A549 (cell line): ENCODE measurements around the gene ZWILCH. TPM values are rescaled to one million over a fixed set of nuclear protein-coding genes. Genes with fewer than 3 reads are reported as not detected.

ENCODE experiments used
- ATAC-seq, 2 experiments: fragments of 200-7000 bp in 1 of 2; fragments of >200 bp in 1 of 2; cut with Nextera tagmentation in 1 of 2; cut with Tn5 transposase in 1 of 2; 3 replicates each; pipeline versions ENCODE4 v1.8.0 to v1.9.1; 2018 to 2020; ENCODE audit warnings: mild to moderate bottlenecking in 1 of 2, moderate library complexity in 1 of 2
- CTCF ChIA-PET: fragments of 300-600 bp; sonication (Branson Sonifier 250); formaldehyde crosslinking; extraction: SDS; loops from one replicate; lab custom pipeline; 2021; ENCODE audit warnings: antibody characterized with exemption, inconsistent platforms; lab: Yijun Ruan, JAX
- POLR2A ChIA-PET: fragments of 350-600 bp; formaldehyde crosslinking; extraction: SDS; loops from one replicate; lab custom pipeline; 2021; ENCODE audit warnings: antibody characterized with exemption, inconsistent platforms; lab: Yijun Ruan, JAX
- DNase-seq, 2 experiments: peaks; one replicate each; pipeline versions ENCODE4 v3.0.0 to v3.0.0-alpha.2; 2011 to 2016; ENCODE audit warnings: low read depth in 1 of 2, low spot score in 1 of 2
- FAIRE-seq: peaks from 2 replicates; lab custom pipeline; 2011; peaks lifted over from hg19 to GRCh38; lab: Jason Lieb, UNC
- H3K27ac ChIP-seq, 2 experiments: fragments of >200 bp; sonication (Bioruptor Twin); formaldehyde crosslinking; 3 replicates each; pipeline ENCODE4 v1.5.1; 2016 to 2017
- H3K4me1 ChIP-seq: fragments of >200 bp; sonication (Bioruptor Twin); formaldehyde crosslinking; 3 replicates; pipeline ENCODE4 v1.6.1; 2016
- H3K4me2 ChIP-seq: fragments of >200 bp; sonication (Bioruptor Twin); formaldehyde crosslinking; 3 replicates; pipeline ENCODE4 v1.6.1; 2016
- H3K4me3 ChIP-seq: fragments of >200 bp; sonication (Bioruptor Twin); formaldehyde crosslinking; 3 replicates; pipeline ENCODE4 v1.5.1; 2016
- H3K9me3 ChIP-seq: fragments of >200 bp; sonication (Bioruptor Twin); formaldehyde crosslinking; 3 replicates; pipeline ENCODE4 v1.6.1; 2016
- BHLHE40 ChIP-seq: IDR thresholded peaks from 2 replicates; pipeline ENCODE4 v1.6.1; 2012; ENCODE audit warnings: low read depth, low read length, inconsistent platforms
- CBX2 ChIP-seq: fragments of 200-600 bp; sonication (generic); IDR thresholded peaks from 2 replicates; pipeline ENCODE4 v1.6.1; 2016; ENCODE audit warnings: low read depth, mild to moderate bottlenecking, borderline replicate concordance
- EP300 ChIP-seq, 2 experiments: fragments of >200 bp; sonication (Bioruptor Twin); formaldehyde crosslinking; IDR thresholded peaks; 2 replicates in 1 of 2; 3 replicates in 1 of 2; pipeline ENCODE4 v1.6.1; 2016 to 2017
- FOSB ChIP-seq: fragments of 250-450 bp; sonication (Bioruptor Pico); IDR thresholded peaks from 2 replicates; pipeline ENCODE4 v1.5.0; 2020; ENCODE audit warnings: mild to moderate bottlenecking, moderate library complexity
- JUN ChIP-seq, 2 experiments: fragments of >200 bp; sonication (Bioruptor Twin); formaldehyde crosslinking; IDR thresholded peaks; 2 replicates in 1 of 2; 3 replicates in 1 of 2; pipeline ENCODE4 v1.6.1; 2016 to 2017
- JUNB ChIP-seq: fragments of >200 bp; sonication (Bioruptor Twin); formaldehyde crosslinking; IDR thresholded peaks from 2 replicates; pipeline ENCODE4 v1.6.1; 2016
- KDM5A ChIP-seq: fragments of 200-600 bp; sonication (generic); IDR thresholded peaks from 2 replicates; pipeline ENCODE4 v1.6.1; 2016; ENCODE audit warnings: antibody characterized with exemption, mild to moderate bottlenecking
- MAZ ChIP-seq: fragments of 150-350 bp; IDR thresholded peaks from 2 replicates; pipeline ENCODE4 v1.6.1; 2014; ENCODE audit warnings: antibody characterized with exemption, low read depth, low read length, borderline replicate concordance
- MYC ChIP-seq: IDR thresholded peaks from 2 replicates; pipeline ENCODE4 v1.6.1; 2012; ENCODE audit warnings: mild to moderate bottlenecking, inconsistent platforms, low read length, improper control_type of control experiment, borderline replicate concordance
- RAD21 ChIP-seq, 2 experiments: fragments of >200 bp in 1 of 2; sonication (Bioruptor Twin) in 1 of 2; formaldehyde crosslinking in 1 of 2; IDR thresholded peaks in 1 of 2; conservative IDR thresholded peaks in 1 of 2; 2 replicates in 1 of 2; 3 replicates in 1 of 2; pipeline ENCODE4 v1.6.1; 2012 to 2018; ENCODE audit warnings: inconsistent platforms in 1 of 2
- RNF2 ChIP-seq: fragments of 200-600 bp; sonication (generic); IDR thresholded peaks from 2 replicates; pipeline ENCODE4 v1.6.1; 2016; ENCODE audit warnings: low read depth, mild to moderate bottlenecking, antibody characterized with exemption, moderate library complexity, borderline replicate concordance
- TP53 ChIP-seq: fragments of 250-450 bp; sonication (Bioruptor Pico); IDR thresholded peaks from 2 replicates; pipeline ENCODE4 v1.5.0; 2021; ENCODE audit warnings: mild to moderate bottlenecking, moderate library complexity
- ZC3H11A ChIP-seq: fragments of 450-650 bp; IDR thresholded peaks from 2 replicates; pipeline ENCODE4 v1.6.1; 2014; ENCODE audit warnings: antibody characterized with exemption, mild to moderate bottlenecking
- ZSCAN20 ChIP-seq: fragments of 250-450 bp; sonication (Bioruptor Pico); IDR thresholded peaks from 2 replicates; pipeline ENCODE4 v1.8.0; 2022; ENCODE audit warnings: mild to moderate bottlenecking, moderate library complexity
- WGBS: methylation state at CpG from one replicate; pipeline ENCODE4 v1.1.6; 2017; ENCODE audit errors: missing lambda C conversion rate; 5-methylcytosine and 5-hydroxymethylcytosine counted together
- polyA plus RNA-seq, 4 experiments: library from polyadenylated mRNA; depleted of rRNA in 3 of 4; stranded (reverse); fragments of >200 nt; fragmentation: RNase III in 1 of 4; extraction: RNeasy Plus Mini Kit Qiagen cat#74134 plus additional on column Dnase treatment in 1 of 4; gene quantifications; 2 replicates in 3 of 4; 3 replicates in 1 of 4; pipeline ENCODE4 v1.2.3, GENCODE V29; 2011 to 2017
- TF ChIP-seq, protein P1 (sequence below): fragments of >200 bp; sonication (Bioruptor Twin); formaldehyde crosslinking; IDR thresholded peaks from 2 replicates; pipeline ENCODE4 v1.6.1; 2016
- TF ChIP-seq, protein P2 (sequence below): fragments of 450-650 bp; IDR thresholded peaks from 2 replicates; pipeline ENCODE4 v1.6.1; 2014; ENCODE audit warnings: antibody characterized with exemption
- TF ChIP-seq, protein P3 (sequence below): IDR thresholded peaks from 2 replicates; pipeline ENCODE4 v1.6.1; 2012
- TF ChIP-seq, protein P4 (sequence below): fragments of 200-600 bp; sonication (generic); IDR thresholded peaks from 2 replicates; pipeline ENCODE4 v1.6.1; 2016; ENCODE audit warnings: antibody characterized with exemption, mild to moderate bottlenecking, moderate library complexity

Gene ZWILCH
- polyA plus RNA-seq, 2 of the 4 experiments (the other 2 are of a cell fraction), result 49.4 to 70.9 TPM

DNA sequence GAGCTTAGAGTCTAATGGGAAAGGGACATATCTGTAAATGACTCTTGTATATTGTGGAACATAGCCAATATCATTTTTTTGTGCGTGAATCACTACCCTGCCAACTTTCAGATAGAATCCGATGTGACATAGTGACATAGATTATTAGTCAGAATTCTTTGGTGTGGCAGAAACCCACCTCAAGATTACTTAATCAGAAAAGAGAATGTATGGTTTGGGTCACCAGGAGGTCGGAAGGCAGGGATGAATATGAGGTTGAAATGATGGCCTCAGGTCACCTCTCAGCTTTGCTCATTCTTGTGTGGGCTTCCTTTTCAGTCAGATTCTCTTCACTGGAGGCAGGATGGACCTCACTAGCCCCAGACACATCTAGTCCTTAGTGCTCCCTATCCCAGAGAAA lies 48.9 kb upstream of the ZWILCH start:
- DNase-seq (no peak), ATAC-seq (no peak), FAIRE-seq (no peak)
- no peak overlapping the region for H3K4me2 ChIP-seq
- 60% methylated on average over 3 of the region's 3 CpGs for WGBS
- no peak overlapping the region for H3K4me3 ChIP-seq
- TF ChIP-seq RAD21 (conservative IDR thresholded peaks at IDR 0.05 in 1 of 2, IDR thresholded peaks at IDR 0.05 in 1 of 2) (no peak), KDM5A (no peak), JUNB (no peak), BHLHE40 (no peak), ZC3H11A (no peak), EP300 (IDR thresholded peaks at IDR 0.05) (no peak), MAZ (no peak), FOSB (CRISPR knock-in tag) (no peak), TP53 (no peak), ZSCAN20 (CRISPR knock-in tag) (no peak), MYC (no peak)
- TF ChIP-seq, protein P1, sequence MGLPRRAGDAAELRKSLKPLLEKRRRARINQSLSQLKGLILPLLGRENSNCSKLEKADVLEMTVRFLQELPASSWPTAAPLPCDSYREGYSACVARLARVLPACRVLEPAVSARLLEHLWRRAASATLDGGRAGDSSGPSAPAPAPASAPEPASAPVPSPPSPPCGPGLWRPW, result no peak
- TF ChIP-seq, protein P2, sequence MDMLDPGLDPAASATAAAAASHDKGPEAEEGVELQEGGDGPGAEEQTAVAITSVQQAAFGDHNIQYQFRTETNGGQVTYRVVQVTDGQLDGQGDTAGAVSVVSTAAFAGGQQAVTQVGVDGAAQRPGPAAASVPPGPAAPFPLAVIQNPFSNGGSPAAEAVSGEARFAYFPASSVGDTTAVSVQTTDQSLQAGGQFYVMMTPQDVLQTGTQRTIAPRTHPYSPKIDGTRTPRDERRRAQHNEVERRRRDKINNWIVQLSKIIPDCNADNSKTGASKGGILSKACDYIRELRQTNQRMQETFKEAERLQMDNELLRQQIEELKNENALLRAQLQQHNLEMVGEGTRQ, result no peak
- TF ChIP-seq, protein P3, sequence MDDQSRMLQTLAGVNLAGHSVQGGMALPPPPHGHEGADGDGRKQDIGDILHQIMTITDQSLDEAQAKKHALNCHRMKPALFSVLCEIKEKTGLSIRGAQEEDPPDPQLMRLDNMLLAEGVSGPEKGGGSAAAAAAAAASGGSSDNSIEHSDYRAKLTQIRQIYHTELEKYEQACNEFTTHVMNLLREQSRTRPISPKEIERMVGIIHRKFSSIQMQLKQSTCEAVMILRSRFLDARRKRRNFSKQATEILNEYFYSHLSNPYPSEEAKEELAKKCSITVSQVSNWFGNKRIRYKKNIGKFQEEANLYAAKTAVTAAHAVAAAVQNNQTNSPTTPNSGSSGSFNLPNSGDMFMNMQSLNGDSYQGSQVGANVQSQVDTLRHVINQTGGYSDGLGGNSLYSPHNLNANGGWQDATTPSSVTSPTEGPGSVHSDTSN, result no peak
- H3K4me1 ChIP-seq, result peaks cover 32% of the 10 kb centered on the region; the same call in 2 of the 3 replicates
- ChIA-PET CTCF (interaction anchor here (1.7 to 1.8 kb wide), 2 partner anchors 41 to 69 kb away, joined by 5 to 8 read pairs; partner anchors contain the start of genes MAP2K1 and SNAPC5), POLR2A (no interaction called here)
- H3K9me3 ChIP-seq, result no peaks in the 10 kb centered on the region
- H3K27ac ChIP-seq, result 0 out of 6 replicates have a peak overlapping the region, but pooled peaks of 1 of the 2 experiments have one; percentile 25

DNA sequence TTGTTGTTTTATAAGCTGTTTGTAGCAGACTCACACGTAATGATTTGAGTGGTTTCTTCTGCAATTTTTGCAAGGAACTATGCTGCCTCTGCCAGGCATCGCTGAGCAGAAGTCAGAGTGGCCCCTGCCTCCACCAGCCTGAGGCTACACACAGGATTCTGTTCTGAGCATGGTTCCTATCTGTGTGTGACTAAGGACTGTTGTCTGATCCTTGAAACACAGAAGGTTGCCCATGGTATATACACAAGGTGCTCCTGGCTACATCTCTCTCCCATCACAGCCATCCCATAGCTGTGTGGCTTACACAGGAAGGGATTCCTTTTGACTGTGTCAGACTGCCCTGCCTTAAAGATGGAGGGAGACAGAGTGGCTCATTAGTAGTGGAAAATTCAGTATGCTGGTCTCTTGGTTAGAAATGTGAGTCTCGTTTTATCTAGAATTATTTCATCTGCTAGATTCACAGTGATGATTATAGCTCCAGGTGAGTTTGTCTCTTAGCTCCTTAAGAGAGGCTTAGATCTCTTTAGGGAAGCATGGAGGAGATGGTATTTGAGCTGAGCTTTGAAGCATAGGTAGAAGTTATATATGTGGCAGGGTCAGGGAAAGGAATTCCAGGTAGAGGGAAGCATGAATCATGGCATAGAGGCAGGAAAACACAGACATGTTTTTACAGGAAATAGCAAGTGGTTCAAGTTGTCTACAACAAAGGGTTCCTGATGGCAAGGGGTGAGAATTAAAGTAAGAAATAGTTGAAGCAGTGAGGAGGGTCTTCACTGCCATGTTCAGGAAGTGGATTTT lies 45.1 kb upstream of the ZWILCH start:
- Histone ChIP-seq H3K4me2 (no peak overlapping the region), H3K9me3 (no peaks in the 10 kb centered on the region), H3K4me1 (peaks cover 34% of the 10 kb centered on the region), H3K4me3 (no peak overlapping the region), H3K27ac (no peak overlapping the region)
- DNase-seq (no peak), ATAC-seq (peak; percentile 51 to 65; a peak in 3 of 6 replicates), FAIRE-seq (no peak)
- TF ChIP-seq RAD21 (conservative IDR thresholded peaks at IDR 0.05 in 1 of 2, IDR thresholded peaks at IDR 0.05 in 1 of 2) (no peak), RNF2 (no peak), CBX2 (no peak), MYC (no peak), ZC3H11A (no peak), JUN (IDR thresholded peaks at IDR 0.05) (no peak), ZSCAN20 (CRISPR knock-in tag) (no peak)
- TF ChIP-seq, protein P4, sequence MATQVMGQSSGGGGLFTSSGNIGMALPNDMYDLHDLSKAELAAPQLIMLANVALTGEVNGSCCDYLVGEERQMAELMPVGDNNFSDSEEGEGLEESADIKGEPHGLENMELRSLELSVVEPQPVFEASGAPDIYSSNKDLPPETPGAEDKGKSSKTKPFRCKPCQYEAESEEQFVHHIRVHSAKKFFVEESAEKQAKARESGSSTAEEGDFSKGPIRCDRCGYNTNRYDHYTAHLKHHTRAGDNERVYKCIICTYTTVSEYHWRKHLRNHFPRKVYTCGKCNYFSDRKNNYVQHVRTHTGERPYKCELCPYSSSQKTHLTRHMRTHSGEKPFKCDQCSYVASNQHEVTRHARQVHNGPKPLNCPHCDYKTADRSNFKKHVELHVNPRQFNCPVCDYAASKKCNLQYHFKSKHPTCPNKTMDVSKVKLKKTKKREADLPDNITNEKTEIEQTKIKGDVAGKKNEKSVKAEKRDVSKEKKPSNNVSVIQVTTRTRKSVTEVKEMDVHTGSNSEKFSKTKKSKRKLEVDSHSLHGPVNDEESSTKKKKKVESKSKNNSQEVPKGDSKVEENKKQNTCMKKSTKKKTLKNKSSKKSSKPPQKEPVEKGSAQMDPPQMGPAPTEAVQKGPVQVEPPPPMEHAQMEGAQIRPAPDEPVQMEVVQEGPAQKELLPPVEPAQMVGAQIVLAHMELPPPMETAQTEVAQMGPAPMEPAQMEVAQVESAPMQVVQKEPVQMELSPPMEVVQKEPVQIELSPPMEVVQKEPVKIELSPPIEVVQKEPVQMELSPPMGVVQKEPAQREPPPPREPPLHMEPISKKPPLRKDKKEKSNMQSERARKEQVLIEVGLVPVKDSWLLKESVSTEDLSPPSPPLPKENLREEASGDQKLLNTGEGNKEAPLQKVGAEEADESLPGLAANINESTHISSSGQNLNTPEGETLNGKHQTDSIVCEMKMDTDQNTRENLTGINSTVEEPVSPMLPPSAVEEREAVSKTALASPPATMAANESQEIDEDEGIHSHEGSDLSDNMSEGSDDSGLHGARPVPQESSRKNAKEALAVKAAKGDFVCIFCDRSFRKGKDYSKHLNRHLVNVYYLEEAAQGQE, result no peak
- ChIA-PET POLR2A (interaction anchor here (0.6 kb wide), 1 partner anchor 205 kb away, joined by 4 read pairs; no protein-coding TSS in a partner anchor), CTCF (interaction anchor here (0.9 to 4.1 kb wide), 5 partner anchors 38 to 82 kb away, joined by 3 to 20 read pairs (median 3); partner anchors contain the start of genes MAP2K1 and SNAPC5)
- 87% methylated on average over 3 of the region's 3 CpGs for WGBS
